Measurements from ENCODE around the gene TPO.
"Not testable (repeated sequence)": the region's sequence is repeated elsewhere in the genome, so short reads cannot be mapped to it uniquely, and the experiment has no call there.

The TPO gene

GRCh38 chr2:1561811-1562421 is 148.7 kb downstream of the TPO start:
- no peak for DNase-seq

GRCh38 chr2:1563084-1563857 is 150.0 kb downstream of the TPO start:
- no peak for DNase-seq

GRCh38 chr2:1563943-1564891 is 151.0 kb downstream of the TPO start:
- no peak for DNase-seq

- no peak for DNase-seq
Measured at GRCh38 chr2:1567556-1568344, 154.5 kb downstream of the TPO start.

GRCh38 chr2:1568345-1568668 is 155.0 kb downstream of the TPO start:
- DNase-seq: not testable (repeated sequence)

GRCh38 chr2:1569879-1570450 is 156.7 kb downstream of the TPO start:
- DNase-seq: no peak

GRCh38 chr2:1571477-1572417 is 158.5 kb downstream of the TPO start:
- no peak for DNase-seq

- DNase-seq: no peak
Measured at GRCh38 chr2:1572638-1573037, 159.4 kb downstream of the TPO start.

- no peak for DNase-seq
Measured at GRCh38 chr2:1577846-1578245, 164.6 kb downstream of the TPO start.

GRCh38 chr2:1581257-1581964 is 168.1 kb downstream of the TPO start:
- DNase-seq: not testable (repeated sequence)

- no peak for DNase-seq
Measured at GRCh38 chr2:1581965-1582625, 168.8 kb downstream of the TPO start.

- DNase-seq: no peak
Measured at GRCh38 chr2:1582891-1583341, 169.7 kb downstream of the TPO start.

- no peak for DNase-seq
Measured at GRCh38 chr2:1584051-1584531, 170.8 kb downstream of the TPO start.

GRCh38 chr2:1584691-1585485 is 171.6 kb downstream of the TPO start:
- DNase-seq: no peak

- DNase-seq: no peak
Measured at GRCh38 chr2:1585635-1586034, 172.4 kb downstream of the TPO start.

GRCh38 chr2:1586251-1586922 is 173.1 kb downstream of the TPO start:
- DNase-seq: no peak

GRCh38 chr2:1586923-1587840 is 173.9 kb downstream of the TPO start:
- DNase-seq: no peak

Data from Kasumi-1 (cell line).